Measurements from ENCODE around the gene DOK5. TPM values are rescaled to one million over a fixed set of nuclear protein-coding genes. Genes with fewer than 3 reads are reported as not detected.

The DOK5 gene
- total and polyA plus RNA-seq, 9 of the 15 experiments (the other 6 are each of a cell fraction or from before 2014, with no cell fraction given), result not detected

GRCh38 chr20:54691327-54691726, 215.9 kb downstream of the DOK5 start:
- no peak overlapping the region for H3K4me3 ChIP-seq
- no peaks in the 10 kb centered on the region for H3K9me3 ChIP-seq (replicated peaks; ENCODE audit: control insufficient read depth, insufficient read depth, low read depth, low read length)
- FAIRE-seq, result no peak
- no peak for ATAC-seq
- CTCF ChIA-PET (ENCODE audit: low intra/inter-chr PET ratio), result no interaction called here
- no peaks in the 10 kb centered on the region for H3K27me3 ChIP-seq (ENCODE audit: control insufficient read depth in 2 of 2, insufficient read depth in 2 of 2, low read length in 2 of 2)
- no peak overlapping the region for H3K9ac ChIP-seq (ENCODE audit: insufficient read depth in 1 of 2, low read depth in 2 of 2, low read length in 2 of 2)
- in situ Hi-C loops (cut with MboI) (no loop called here), intact Hi-C loops (cut with micrococcal nuclease) (no loop called here)
- no peaks in the 10 kb centered on the region for H3K79me2 ChIP-seq (ENCODE audit: control insufficient read depth, insufficient read depth, low read length)
- H3K9me1 ChIP-seq (ENCODE audit: control insufficient read depth, insufficient read depth, low read length), result no peaks in the 10 kb centered on the region
- H2AFZ ChIP-seq (ENCODE audit: low read depth, low read length), result no peak overlapping the region
- no peak overlapping the region for H3K27ac ChIP-seq (ENCODE audit: extremely low read depth, low read depth, low read length)
- BruUV-seq (replicated peaks), result no TSS peak
- no peaks in the 10 kb centered on the region for H3K4me1 ChIP-seq (replicated peaks in 1 of 2; ENCODE audit: control insufficient read depth in 2 of 2, insufficient read depth in 2 of 2, low read length in 2 of 2)
- WGBS (ENCODE audit: insufficient coverage, low coverage, missing lambda C conversion rate), result 0% methylated on average over 2 of the region's 2 CpGs
- no peaks in the 10 kb centered on the region for H4K20me1 ChIP-seq (replicated peaks; ENCODE audit: control insufficient read depth, insufficient read depth, low read length)
- TF ChIP-seq ZBTB11 (CRISPR knock-in tag; IDR thresholded peaks at IDR 0.05) (peak in 1 of 3 experiments; percentile 71; a peak in 2 of 6 replicates), NBN (IDR thresholded peaks at IDR 0.05; ENCODE audit: low read depth) (no peak)
- H3K36me3 ChIP-seq (ENCODE audit: control insufficient read depth, insufficient read depth, low read length), result no peaks in the 10 kb centered on the region
- no peak for DNase-seq (ENCODE audit: extremely low read depth in 1 of 4, low spot score in 3 of 4)
- no peak overlapping the region for H3K4me2 ChIP-seq (ENCODE audit: insufficient read depth, low read length)
- POLR2A ChIA-PET, result no interaction called here

Measured in K562 (cell line).